SK-N-SH treated with all-trans-retinoic acid at 6 μM for 48 hours (cell line): ENCODE data around the gene UGT2A3.

Source experiments
- ATAC-seq: fragments of 200-7000 bp; cut with Tn5 transposase; 3 replicates; pipeline ENCODE4 v1.9.1; 2020; ENCODE audit warnings: mild to moderate bottlenecking, moderate library complexity
- ARNTL ChIP-seq: fragments of 450-650 bp; formaldehyde crosslinking; IDR thresholded peaks from 2 replicates; pipeline ENCODE4 v1.5.0; 2020; ENCODE audit warnings: low read depth, mild to moderate bottlenecking, moderate library complexity, borderline replicate concordance
- BACH2 ChIP-seq: fragments of 250-450 bp; sonication (Bioruptor Pico); IDR thresholded peaks from 2 replicates; pipeline ENCODE4 v1.9.0; 2021; ENCODE audit warnings: mild to moderate bottlenecking, borderline replicate concordance
- CSDC2 ChIP-seq: fragments of 250-450 bp; sonication (Bioruptor Pico); IDR thresholded peaks from 2 replicates; pipeline ENCODE4 v1.5.0; 2020; ENCODE audit warnings: mild to moderate bottlenecking, moderate library complexity
- ESRRG ChIP-seq: fragments of 250-450 bp; sonication (Bioruptor Pico); IDR thresholded peaks from 2 replicates; pipeline ENCODE4 v1.6.1; 2021; ENCODE audit warnings: mild to moderate bottlenecking
- GLIS3 ChIP-seq: fragments of 250-450 bp; sonication (Bioruptor Pico); IDR thresholded peaks from 2 replicates; pipeline ENCODE4 v1.5.0; 2020; ENCODE audit warnings: mild to moderate bottlenecking, moderate library complexity
- ISL1 ChIP-seq: fragments of 250-450 bp; sonication (Bioruptor Pico); IDR thresholded peaks from 2 replicates; pipeline ENCODE4 v2.1.2; 2022; ENCODE audit warnings: mild to moderate bottlenecking, moderate library complexity
- PPARA ChIP-seq: fragments of 250-450 bp; sonication (Bioruptor Pico); IDR thresholded peaks from 2 replicates; pipeline ENCODE4 v1.5.0; 2020; ENCODE audit warnings: mild to moderate bottlenecking, borderline replicate concordance
- RARB ChIP-seq: fragments of 250-450 bp; sonication (Bioruptor Pico); IDR thresholded peaks from 2 replicates; pipeline ENCODE4 v1.8.0; 2021; ENCODE audit warnings: mild to moderate bottlenecking, moderate library complexity
- SNAI2 ChIP-seq: fragments of 250-450 bp; sonication (Bioruptor Pico); IDR thresholded peaks from 2 replicates; pipeline ENCODE4 v1.5.0; 2020; ENCODE audit warnings: mild to moderate bottlenecking, moderate library complexity
- TCF4 ChIP-seq: fragments of 250-450 bp; sonication (Bioruptor Pico); IDR thresholded peaks from 2 replicates; pipeline ENCODE4 v1.8.0; 2021; ENCODE audit warnings: mild to moderate bottlenecking, moderate library complexity, borderline replicate concordance
- TOX ChIP-seq: fragments of 250-450 bp; sonication (Bioruptor Pico); IDR thresholded peaks from 2 replicates; pipeline ENCODE4 v1.8.0; 2021; ENCODE audit warnings: mild to moderate bottlenecking, moderate library complexity, borderline replicate concordance
- ZC3H10 ChIP-seq: fragments of 250-450 bp; sonication (Bioruptor Pico); IDR thresholded peaks from 2 replicates; pipeline ENCODE4 v1.5.1; 2021; ENCODE audit warnings: mild to moderate bottlenecking, moderate library complexity
- ZFP3 ChIP-seq: fragments of 250-450 bp; sonication (Bioruptor Pico); IDR thresholded peaks from 2 replicates; pipeline ENCODE4 v1.5.0; 2020; ENCODE audit warnings: mild to moderate bottlenecking, moderate library complexity
- ZFP30 ChIP-seq: fragments of 450-650 bp; formaldehyde crosslinking; IDR thresholded peaks from 2 replicates; pipeline ENCODE4 v1.5.0; 2022; ENCODE audit warnings: mild to moderate bottlenecking, moderate library complexity
- ZNF565 ChIP-seq: fragments of 450-650 bp; formaldehyde crosslinking; conservative IDR thresholded peaks from 2 replicates; pipeline ENCODE4 v1.5.0; 2020; ENCODE audit warnings: low read depth, mild to moderate bottlenecking, moderate library complexity
- ZNF8 ChIP-seq: fragments of 450-650 bp; formaldehyde crosslinking; IDR thresholded peaks from 2 replicates; pipeline ENCODE4 v1.5.0; 2020; ENCODE audit warnings: mild to moderate bottlenecking, moderate library complexity
- TF ChIP-seq, protein P1 (sequence below): fragments of 250-450 bp; sonication (Bioruptor Pico); IDR thresholded peaks from 2 replicates; pipeline ENCODE4 v1.8.0; 2020; ENCODE audit warnings: mild to moderate bottlenecking, moderate library complexity, borderline replicate concordance
- TF ChIP-seq, protein P2 (sequence below): fragments of 250-450 bp; sonication (Bioruptor Pico); IDR thresholded peaks from 2 replicates; pipeline ENCODE4 v1.5.1; 2020; ENCODE audit warnings: low read depth, mild to moderate bottlenecking, moderate library complexity
- TF ChIP-seq, protein P3 (sequence below): fragments of 250-450 bp; sonication (Bioruptor Pico); IDR thresholded peaks from 2 replicates; pipeline ENCODE4 v1.5.1; 2021; ENCODE audit warnings: mild to moderate bottlenecking, moderate library complexity
- TF ChIP-seq, protein P4 (sequence below): fragments of 250-450 bp; sonication (Bioruptor Pico); IDR thresholded peaks from 2 replicates; pipeline ENCODE4 v1.8.0; 2021; ENCODE audit warnings: low read depth, mild to moderate bottlenecking, moderate library complexity, borderline replicate concordance
- TF ChIP-seq, protein P5 (sequence below): fragments of 250-450 bp; sonication (Bioruptor Pico); IDR thresholded peaks from 2 replicates; pipeline ENCODE4 v1.5.0; 2020; ENCODE audit warnings: mild to moderate bottlenecking, moderate library complexity

UGT2A3 gene

DNA sequence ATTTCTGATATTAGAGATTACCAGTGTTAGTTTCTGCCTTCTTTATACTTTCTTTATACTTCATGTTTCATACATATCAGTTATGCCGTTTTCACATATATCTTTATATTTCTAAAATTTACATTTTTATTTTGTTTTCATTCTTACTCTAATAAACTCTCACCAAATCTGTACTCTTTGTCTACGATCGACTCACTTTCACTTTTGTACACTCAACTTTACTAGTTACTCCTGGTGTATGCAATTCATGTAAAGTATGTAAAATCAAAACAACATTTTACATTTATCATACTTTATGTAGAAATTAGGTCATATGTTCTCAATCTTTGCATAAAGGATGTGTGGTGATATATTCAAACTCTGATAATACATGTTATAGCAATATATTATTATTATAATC lies 59.9 kb downstream of the UGT2A3 start:
- ATAC-seq: no peak

DNA sequence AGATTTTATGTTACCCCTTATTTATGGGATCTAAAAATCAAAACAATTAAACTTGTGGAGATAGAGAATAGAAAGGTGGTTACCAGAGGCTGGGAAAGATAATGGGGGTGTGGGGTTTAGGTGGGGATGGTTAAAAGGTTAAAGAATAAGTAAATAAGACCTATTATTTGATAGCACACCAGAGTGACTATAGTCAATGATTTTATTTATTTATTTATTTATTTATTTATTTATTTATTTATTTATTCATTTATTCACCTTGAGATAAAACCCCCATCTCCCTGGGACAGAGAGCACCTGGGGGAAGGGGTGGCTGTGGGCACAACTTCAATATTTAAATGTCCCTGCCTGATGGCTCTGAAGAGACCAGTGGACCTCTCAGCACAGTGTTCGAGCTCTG lies 66.1 kb downstream of the UGT2A3 start:
- TF ChIP-seq ZNF565 (CRISPR knock-in tag): no peak
- TF ChIP-seq, protein P1, sequence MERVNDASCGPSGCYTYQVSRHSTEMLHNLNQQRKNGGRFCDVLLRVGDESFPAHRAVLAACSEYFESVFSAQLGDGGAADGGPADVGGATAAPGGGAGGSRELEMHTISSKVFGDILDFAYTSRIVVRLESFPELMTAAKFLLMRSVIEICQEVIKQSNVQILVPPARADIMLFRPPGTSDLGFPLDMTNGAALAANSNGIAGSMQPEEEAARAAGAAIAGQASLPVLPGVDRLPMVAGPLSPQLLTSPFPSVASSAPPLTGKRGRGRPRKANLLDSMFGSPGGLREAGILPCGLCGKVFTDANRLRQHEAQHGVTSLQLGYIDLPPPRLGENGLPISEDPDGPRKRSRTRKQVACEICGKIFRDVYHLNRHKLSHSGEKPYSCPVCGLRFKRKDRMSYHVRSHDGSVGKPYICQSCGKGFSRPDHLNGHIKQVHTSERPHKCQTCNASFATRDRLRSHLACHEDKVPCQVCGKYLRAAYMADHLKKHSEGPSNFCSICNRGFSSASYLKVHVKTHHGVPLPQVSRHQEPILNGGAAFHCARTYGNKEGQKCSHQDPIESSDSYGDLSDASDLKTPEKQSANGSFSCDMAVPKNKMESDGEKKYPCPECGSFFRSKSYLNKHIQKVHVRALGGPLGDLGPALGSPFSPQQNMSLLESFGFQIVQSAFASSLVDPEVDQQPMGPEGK (CRISPR knock-in tag): no peak
- no peak for TF ChIP-seq ZNF8
- TF ChIP-seq BACH2 (CRISPR knock-in tag): no peak
- TF ChIP-seq, protein P2, sequence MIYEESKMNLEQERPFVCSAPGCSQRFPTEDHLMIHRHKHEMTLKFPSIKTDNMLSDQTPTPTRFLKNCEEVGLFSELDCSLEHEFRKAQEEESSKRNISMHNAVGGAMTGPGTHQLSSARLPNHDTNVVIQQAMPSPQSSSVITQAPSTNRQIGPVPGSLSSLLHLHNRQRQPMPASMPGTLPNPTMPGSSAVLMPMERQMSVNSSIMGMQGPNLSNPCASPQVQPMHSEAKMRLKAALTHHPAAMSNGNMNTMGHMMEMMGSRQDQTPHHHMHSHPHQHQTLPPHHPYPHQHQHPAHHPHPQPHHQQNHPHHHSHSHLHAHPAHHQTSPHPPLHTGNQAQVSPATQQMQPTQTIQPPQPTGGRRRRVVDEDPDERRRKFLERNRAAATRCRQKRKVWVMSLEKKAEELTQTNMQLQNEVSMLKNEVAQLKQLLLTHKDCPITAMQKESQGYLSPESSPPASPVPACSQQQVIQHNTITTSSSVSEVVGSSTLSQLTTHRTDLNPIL (CRISPR knock-in tag): no peak
- TF ChIP-seq ZFP30 (CRISPR knock-in tag): no peak
- no peak for TF ChIP-seq ARNTL
- TF ChIP-seq, protein P3, sequence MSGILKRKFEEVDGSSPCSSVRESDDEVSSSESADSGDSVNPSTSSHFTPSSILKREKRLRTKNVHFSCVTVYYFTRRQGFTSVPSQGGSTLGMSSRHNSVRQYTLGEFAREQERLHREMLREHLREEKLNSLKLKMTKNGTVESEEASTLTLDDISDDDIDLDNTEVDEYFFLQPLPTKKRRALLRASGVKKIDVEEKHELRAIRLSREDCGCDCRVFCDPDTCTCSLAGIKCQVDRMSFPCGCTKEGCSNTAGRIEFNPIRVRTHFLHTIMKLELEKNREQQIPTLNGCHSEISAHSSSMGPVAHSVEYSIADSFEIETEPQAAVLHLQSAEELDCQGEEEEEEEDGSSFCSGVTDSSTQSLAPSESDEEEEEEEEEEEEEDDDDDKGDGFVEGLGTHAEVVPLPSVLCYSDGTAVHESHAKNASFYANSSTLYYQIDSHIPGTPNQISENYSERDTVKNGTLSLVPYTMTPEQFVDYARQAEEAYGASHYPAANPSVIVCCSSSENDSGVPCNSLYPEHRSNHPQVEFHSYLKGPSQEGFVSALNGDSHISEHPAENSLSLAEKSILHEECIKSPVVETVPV (CRISPR knock-in tag): no peak
- no peak for TF ChIP-seq CSDC2 (CRISPR knock-in tag)
- TF ChIP-seq ESRRG (CRISPR knock-in tag): no peak
- TF ChIP-seq TCF4: no peak
- no peak for TF ChIP-seq GLIS3 (CRISPR knock-in tag)
- TF ChIP-seq, protein P4, sequence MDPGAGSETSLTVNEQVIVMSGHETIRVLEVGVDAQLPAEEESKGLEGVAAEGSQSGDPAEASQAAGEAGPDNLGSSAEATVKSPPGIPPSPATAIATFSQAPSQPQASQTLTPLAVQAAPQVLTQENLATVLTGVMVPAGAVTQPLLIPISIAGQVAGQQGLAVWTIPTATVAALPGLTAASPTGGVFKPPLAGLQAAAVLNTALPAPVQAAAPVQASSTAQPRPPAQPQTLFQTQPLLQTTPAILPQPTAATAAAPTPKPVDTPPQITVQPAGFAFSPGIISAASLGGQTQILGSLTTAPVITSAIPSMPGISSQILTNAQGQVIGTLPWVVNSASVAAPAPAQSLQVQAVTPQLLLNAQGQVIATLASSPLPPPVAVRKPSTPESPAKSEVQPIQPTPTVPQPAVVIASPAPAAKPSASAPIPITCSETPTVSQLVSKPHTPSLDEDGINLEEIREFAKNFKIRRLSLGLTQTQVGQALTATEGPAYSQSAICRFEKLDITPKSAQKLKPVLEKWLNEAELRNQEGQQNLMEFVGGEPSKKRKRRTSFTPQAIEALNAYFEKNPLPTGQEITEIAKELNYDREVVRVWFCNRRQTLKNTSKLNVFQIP: no peak
- TF ChIP-seq, protein P5, sequence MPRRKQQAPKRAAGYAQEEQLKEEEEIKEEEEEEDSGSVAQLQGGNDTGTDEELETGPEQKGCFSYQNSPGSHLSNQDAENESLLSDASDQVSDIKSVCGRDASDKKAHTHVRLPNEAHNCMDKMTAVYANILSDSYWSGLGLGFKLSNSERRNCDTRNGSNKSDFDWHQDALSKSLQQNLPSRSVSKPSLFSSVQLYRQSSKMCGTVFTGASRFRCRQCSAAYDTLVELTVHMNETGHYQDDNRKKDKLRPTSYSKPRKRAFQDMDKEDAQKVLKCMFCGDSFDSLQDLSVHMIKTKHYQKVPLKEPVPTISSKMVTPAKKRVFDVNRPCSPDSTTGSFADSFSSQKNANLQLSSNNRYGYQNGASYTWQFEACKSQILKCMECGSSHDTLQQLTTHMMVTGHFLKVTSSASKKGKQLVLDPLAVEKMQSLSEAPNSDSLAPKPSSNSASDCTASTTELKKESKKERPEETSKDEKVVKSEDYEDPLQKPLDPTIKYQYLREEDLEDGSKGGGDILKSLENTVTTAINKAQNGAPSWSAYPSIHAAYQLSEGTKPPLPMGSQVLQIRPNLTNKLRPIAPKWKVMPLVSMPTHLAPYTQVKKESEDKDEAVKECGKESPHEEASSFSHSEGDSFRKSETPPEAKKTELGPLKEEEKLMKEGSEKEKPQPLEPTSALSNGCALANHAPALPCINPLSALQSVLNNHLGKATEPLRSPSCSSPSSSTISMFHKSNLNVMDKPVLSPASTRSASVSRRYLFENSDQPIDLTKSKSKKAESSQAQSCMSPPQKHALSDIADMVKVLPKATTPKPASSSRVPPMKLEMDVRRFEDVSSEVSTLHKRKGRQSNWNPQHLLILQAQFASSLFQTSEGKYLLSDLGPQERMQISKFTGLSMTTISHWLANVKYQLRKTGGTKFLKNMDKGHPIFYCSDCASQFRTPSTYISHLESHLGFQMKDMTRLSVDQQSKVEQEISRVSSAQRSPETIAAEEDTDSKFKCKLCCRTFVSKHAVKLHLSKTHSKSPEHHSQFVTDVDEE (CRISPR knock-in tag): no peak
- no peak for TF ChIP-seq PPARA (CRISPR knock-in tag)
- TF ChIP-seq TOX (CRISPR knock-in tag): no peak
- no peak for TF ChIP-seq SNAI2 (CRISPR knock-in tag)
- no peak for TF ChIP-seq RARB
- TF ChIP-seq ISL1 (CRISPR knock-in tag): no peak

More for the DNA sequence above, 59.9 kb downstream of the UGT2A3 start:
- TF ChIP-seq ZNF565 (CRISPR knock-in tag) (no peak), ZNF8 (no peak), BACH2 (CRISPR knock-in tag) (no peak), ZFP3 (CRISPR knock-in tag) (no peak), ZFP30 (CRISPR knock-in tag) (no peak), ESRRG (CRISPR knock-in tag) (no peak), ZC3H10 (CRISPR knock-in tag) (no peak)
- TF ChIP-seq, protein P4: no peak

More for the DNA sequence above, 66.1 kb downstream of the UGT2A3 start:
- no peak for ATAC-seq
